ENCODE measurements around the gene AKAP17A.

DNA sequence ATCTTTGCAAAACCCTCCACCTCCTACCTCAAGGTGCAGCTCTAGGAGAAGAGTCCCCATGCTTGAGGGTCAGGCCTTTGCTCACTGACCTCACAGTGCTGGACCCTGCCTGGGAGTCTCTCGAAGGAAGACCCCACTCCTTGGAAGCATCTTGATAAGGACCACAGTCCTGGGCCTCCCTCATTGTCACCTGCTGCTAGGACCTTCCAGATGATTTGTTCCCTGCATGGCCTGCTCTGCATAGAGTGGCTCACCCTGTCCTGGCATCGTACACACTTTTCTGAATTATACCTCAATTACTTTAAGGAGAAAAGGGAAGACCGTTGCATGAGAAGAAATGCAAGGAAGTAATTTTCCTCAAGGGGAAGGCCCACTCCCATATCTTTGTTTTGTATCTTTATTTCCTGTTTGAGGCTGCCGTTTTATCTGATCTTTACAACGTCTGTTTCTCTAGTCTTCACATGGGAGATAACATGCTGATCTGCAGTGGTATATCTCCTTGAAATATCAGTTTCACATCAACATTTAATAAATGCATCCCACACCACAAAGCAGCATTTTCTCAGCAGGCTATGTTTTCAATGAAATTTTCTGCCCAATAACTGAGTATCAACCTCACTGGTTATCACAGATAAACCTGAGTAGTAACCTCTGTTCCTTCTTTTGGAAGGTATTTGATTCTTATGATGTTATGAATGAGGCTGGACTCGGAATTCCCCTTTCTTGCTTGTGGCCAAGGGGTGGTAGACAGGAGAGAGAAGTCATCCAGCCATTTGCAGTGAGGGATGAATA, 15.0 kb upstream of the AKAP17A start:
- no peak for TF ChIP-seq NR4A1 (CRISPR knock-in tag; IDR thresholded peaks at IDR 0.05)
- no peak for TF ChIP-seq NR4A1 (tag; IDR thresholded peaks at IDR 0.05)
- TF ChIP-seq, protein P1, sequence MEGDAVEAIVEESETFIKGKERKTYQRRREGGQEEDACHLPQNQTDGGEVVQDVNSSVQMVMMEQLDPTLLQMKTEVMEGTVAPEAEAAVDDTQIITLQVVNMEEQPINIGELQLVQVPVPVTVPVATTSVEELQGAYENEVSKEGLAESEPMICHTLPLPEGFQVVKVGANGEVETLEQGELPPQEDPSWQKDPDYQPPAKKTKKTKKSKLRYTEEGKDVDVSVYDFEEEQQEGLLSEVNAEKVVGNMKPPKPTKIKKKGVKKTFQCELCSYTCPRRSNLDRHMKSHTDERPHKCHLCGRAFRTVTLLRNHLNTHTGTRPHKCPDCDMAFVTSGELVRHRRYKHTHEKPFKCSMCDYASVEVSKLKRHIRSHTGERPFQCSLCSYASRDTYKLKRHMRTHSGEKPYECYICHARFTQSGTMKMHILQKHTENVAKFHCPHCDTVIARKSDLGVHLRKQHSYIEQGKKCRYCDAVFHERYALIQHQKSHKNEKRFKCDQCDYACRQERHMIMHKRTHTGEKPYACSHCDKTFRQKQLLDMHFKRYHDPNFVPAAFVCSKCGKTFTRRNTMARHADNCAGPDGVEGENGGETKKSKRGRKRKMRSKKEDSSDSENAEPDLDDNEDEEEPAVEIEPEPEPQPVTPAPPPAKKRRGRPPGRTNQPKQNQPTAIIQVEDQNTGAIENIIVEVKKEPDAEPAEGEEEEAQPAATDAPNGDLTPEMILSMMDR (IDR thresholded peaks at IDR 0.05 in 2 of 3, conservative IDR thresholded peaks at IDR 0.05 in 1 of 3; ENCODE audit: insufficient read depth in 2 of 3, low read depth in 1 of 3, low read length in 3 of 3): no peak
- TF ChIP-seq, protein P2, sequence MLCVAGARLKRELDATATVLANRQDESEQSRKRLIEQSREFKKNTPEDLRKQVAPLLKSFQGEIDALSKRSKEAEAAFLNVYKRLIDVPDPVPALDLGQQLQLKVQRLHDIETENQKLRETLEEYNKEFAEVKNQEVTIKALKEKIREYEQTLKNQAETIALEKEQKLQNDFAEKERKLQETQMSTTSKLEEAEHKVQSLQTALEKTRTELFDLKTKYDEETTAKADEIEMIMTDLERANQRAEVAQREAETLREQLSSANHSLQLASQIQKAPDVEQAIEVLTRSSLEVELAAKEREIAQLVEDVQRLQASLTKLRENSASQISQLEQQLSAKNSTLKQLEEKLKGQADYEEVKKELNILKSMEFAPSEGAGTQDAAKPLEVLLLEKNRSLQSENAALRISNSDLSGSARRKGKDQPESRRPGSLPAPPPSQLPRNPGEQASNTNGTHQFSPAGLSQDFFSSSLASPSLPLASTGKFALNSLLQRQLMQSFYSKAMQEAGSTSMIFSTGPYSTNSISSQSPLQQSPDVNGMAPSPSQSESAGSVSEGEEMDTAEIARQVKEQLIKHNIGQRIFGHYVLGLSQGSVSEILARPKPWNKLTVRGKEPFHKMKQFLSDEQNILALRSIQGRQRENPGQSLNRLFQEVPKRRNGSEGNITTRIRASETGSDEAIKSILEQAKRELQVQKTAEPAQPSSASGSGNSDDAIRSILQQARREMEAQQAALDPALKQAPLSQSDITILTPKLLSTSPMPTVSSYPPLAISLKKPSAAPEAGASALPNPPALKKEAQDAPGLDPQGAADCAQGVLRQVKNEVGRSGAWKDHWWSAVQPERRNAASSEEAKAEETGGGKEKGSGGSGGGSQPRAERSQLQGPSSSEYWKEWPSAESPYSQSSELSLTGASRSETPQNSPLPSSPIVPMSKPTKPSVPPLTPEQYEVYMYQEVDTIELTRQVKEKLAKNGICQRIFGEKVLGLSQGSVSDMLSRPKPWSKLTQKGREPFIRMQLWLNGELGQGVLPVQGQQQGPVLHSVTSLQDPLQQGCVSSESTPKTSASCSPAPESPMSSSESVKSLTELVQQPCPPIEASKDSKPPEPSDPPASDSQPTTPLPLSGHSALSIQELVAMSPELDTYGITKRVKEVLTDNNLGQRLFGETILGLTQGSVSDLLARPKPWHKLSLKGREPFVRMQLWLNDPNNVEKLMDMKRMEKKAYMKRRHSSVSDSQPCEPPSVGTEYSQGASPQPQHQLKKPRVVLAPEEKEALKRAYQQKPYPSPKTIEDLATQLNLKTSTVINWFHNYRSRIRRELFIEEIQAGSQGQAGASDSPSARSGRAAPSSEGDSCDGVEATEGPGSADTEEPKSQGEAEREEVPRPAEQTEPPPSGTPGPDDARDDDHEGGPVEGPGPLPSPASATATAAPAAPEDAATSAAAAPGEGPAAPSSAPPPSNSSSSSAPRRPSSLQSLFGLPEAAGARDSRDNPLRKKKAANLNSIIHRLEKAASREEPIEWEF (CRISPR knock-in tag; IDR thresholded peaks at IDR 0.05): no peak
